Upper lobe of left lung (tissue), 6 donors: Measurements from ENCODE around the gene KLHL10. TPM values are rescaled to one million over a fixed set of nuclear protein-coding genes. Genes with fewer than 3 reads are reported as not detected.
"Not testable (repeated sequence)": the region's sequence is repeated elsewhere in the genome, so short reads cannot be mapped to it uniquely, and the experiment has no call there.

Experiments used
- ATAC-seq, 2 donors: fragments of 200-7000 bp; cut with Tn5 transposase; one replicate each; pipeline ENCODE4 v1.9.1; 2022; ENCODE audit warnings: mild to moderate bottlenecking in 2 of 2, moderate library complexity in 2 of 2; ENCODE audit not compliant: low FRiP score in 2 of 2
- DNase-seq, 2 donors: peaks; one replicate each; pipeline ENCODE4 v3.0.0-alpha.2; 2019 to 2020
- H3K27ac ChIP-seq, 4 donors: fragments of 200-600 bp; sonication (generic); one replicate each; pipeline ENCODE4 v1.5.1; 2016 to 2019
- H3K27me3 ChIP-seq, 4 donors: fragments of 200-600 bp; sonication (generic); one replicate each; pipeline ENCODE4 v1.5.1; 2017 to 2019
- H3K36me3 ChIP-seq, 4 donors: fragments of 200-600 bp; sonication (generic); one replicate each; pipeline ENCODE4 v1.5.1; 2016 to 2019
- H3K4me1 ChIP-seq, 4 donors: fragments of 200-600 bp; sonication (generic); one replicate each; pipeline ENCODE4 v1.5.1; 2018 to 2019
- H3K4me3 ChIP-seq, 4 donors: fragments of 200-600 bp; sonication (generic); one replicate each; pipeline ENCODE4 v1.5.1; 2017 to 2019; ENCODE audit warnings: mild to moderate bottlenecking in 2 of 4, moderate library complexity in 1 of 4
- H3K9me3 ChIP-seq, 4 donors: fragments of 200-600 bp; sonication (generic); one replicate each; pipeline ENCODE4 v1.5.1; 2018 to 2019
- CTCF ChIP-seq, 6 experiments: fragments of 450-650 bp in 4 of 6; fragments of 200-600 bp in 2 of 6; sonication (generic) in 2 of 6; IDR thresholded peaks; one replicate each; pipeline ENCODE4 v1.5.1; 2016 to 2019; ENCODE audit warnings: antibody characterized with exemption in 6 of 6
- EP300 ChIP-seq, 4 donors: sonication (generic); formaldehyde crosslinking; IDR thresholded peaks; one replicate each; pipeline ENCODE4 v1.5.1; 2017; ENCODE audit warnings: antibody characterized with exemption in 4 of 4, control low read depth in 2 of 4
- POLR2A ChIP-seq, 4 donors: fragments of 450-650 bp; IDR thresholded peaks; one replicate each; pipeline ENCODE4 v1.5.1; 2016 to 2017; ENCODE audit warnings: antibody characterized with exemption in 4 of 4, mild to moderate bottlenecking in 2 of 4
- POLR2AphosphoS5 ChIP-seq, 2 donors: sonication (generic); formaldehyde crosslinking; IDR thresholded peaks; one replicate each; pipeline ENCODE4 v1.5.1; 2017; ENCODE audit warnings: antibody characterized with exemption in 2 of 2
- WGBS, 2 donors: methylation state at CpG; one replicate each; pipeline ENCODE4 v1.1.5; 2017 to 2018; 5-methylcytosine and 5-hydroxymethylcytosine counted together
- total RNA-seq, 6 donors: library from RNA; depleted of rRNA in 4 of 6; stranded (reverse); fragments of >200 nt in 4 of 6; gene quantifications; one replicate each; pipeline versions ENCODE4 v1.1.0 to v1.2.1, GENCODE V29; 2016 to 2021
- donor health status: DM: no; HTN: no; CAD: no; lungs with moderate emphysema.
- donor health status: DM: no; HTN: yes; CAD: no; lungs with severe emphysema.

The KLHL10 gene
- total RNA-seq, 6 donors from 2014 or later: 0.17 to 1.1 (median 0.37) TPM; not detected in 3

GRCh38 chr17:41848788-41849187 lies 11.2 kb downstream of the KLHL10 start:
- TF ChIP-seq POLR2AphosphoS5 (IDR thresholded peaks at IDR 0.05): no peak
- no peak for TF ChIP-seq POLR2A (IDR thresholded peaks at IDR 0.05)
- no peak for TF ChIP-seq CTCF (IDR thresholded peaks at IDR 0.05)
- TF ChIP-seq EP300 (IDR thresholded peaks at IDR 0.05): no peak
- WGBS, 2 donors: 67 to 71% methylated on average over 4 of the region's 4 CpGs
- H3K27ac ChIP-seq: no peak overlapping the region
- H3K9me3 ChIP-seq: no peaks in the 10 kb centered on the region
- ATAC-seq (no peak), DNase-seq (no peak)
- H3K36me3 ChIP-seq: peaks cover 0 to 17% (median 3%) of the 10 kb centered on the region in 4 donors
- no peaks in the 10 kb centered on the region for H3K27me3 ChIP-seq
- no peak overlapping the region for H3K4me3 ChIP-seq
- H3K4me1 ChIP-seq: peaks cover 0 to 7% (median 3%) of the 10 kb centered on the region in 4 donors

- TF ChIP-seq EP300 (IDR thresholded peaks at IDR 0.05) (no peak), POLR2A (IDR thresholded peaks at IDR 0.05) (no peak), POLR2AphosphoS5 (IDR thresholded peaks at IDR 0.05) (no peak), CTCF (IDR thresholded peaks at IDR 0.05) (no peak)
- peaks cover 0 to 7% (median 3%) of the 10 kb centered on the region in 4 donors for H3K4me1 ChIP-seq
- no peak overlapping the region for H3K27ac ChIP-seq
- no peak overlapping the region for H3K4me3 ChIP-seq
- peaks cover 0 to 24% (median 8%) of the 10 kb centered on the region in 4 donors for H3K36me3 ChIP-seq
- WGBS, 2 donors: 77 to 82% methylated on average over 4 of the region's 4 CpGs
- no peaks in the 10 kb centered on the region for H3K9me3 ChIP-seq
- no peak for DNase-seq
- ATAC-seq: no peak
- no peaks in the 10 kb centered on the region for H3K27me3 ChIP-seq
Measured at GRCh38 chr17:41849251-41849990, 11.8 kb downstream of the KLHL10 start.

GRCh38 chr17:41851382-41851781 lies 13.8 kb downstream of the KLHL10 start:
- not testable (repeated sequence) for H3K4me1 ChIP-seq, ATAC-seq, H3K27me3 ChIP-seq, H3K27ac ChIP-seq, DNase-seq, H3K9me3 ChIP-seq, H3K4me3 ChIP-seq
- peaks cover 0 to 30% (median 13%) of the 10 kb centered on the region in 4 donors for H3K36me3 ChIP-seq
- WGBS, 2 donors: 96% methylated on average over 14 of the region's 14 CpGs

GRCh38 chr17:41860254-41860931 lies 22.8 kb downstream of the KLHL10 start:
- H3K36me3 ChIP-seq: no peaks in the 10 kb centered on the region
- 82 to 90% methylated on average over 3 of the region's 3 CpGs for WGBS, 2 donors
- no peak for DNase-seq
- ATAC-seq: no peak
- TF ChIP-seq CTCF (IDR thresholded peaks at IDR 0.05) (no peak), EP300 (IDR thresholded peaks at IDR 0.05) (no peak)
- no peak overlapping the region for H3K27ac ChIP-seq
- peaks cover 14 to 39% (median 22%) of the 10 kb centered on the region in 4 donors for H3K4me1 ChIP-seq
- H3K9me3 ChIP-seq: no peaks in the 10 kb centered on the region
- H3K27me3 ChIP-seq: no peaks in the 10 kb centered on the region
- H3K4me3 ChIP-seq: no peak overlapping the region

GRCh38 chr17:41863074-41863848 lies 25.6 kb downstream of the KLHL10 start:
- Histone ChIP-seq H3K4me3 (peak overlapping the region in 2 of 4 donors; percentile 99), H3K9me3 (no peaks in the 10 kb centered on the region), H3K4me1 (peaks cover 14 to 39% (median 23%) of the 10 kb centered on the region in 4 donors), H3K27me3 (no peaks in the 10 kb centered on the region), H3K36me3 (peaks cover 6 to 18% (median 11%) of the 10 kb centered on the region in 4 donors), H3K27ac (no peak overlapping the region)
- TF ChIP-seq POLR2AphosphoS5 (IDR thresholded peaks at IDR 0.05) (no peak), POLR2A (IDR thresholded peaks at IDR 0.05) (no peak), EP300 (IDR thresholded peaks at IDR 0.05) (no peak)
- DNase-seq (no peak), ATAC-seq (no peak)
- 59% methylated on average over 18 of the region's 18 CpGs for WGBS, 2 donors
